ENCODE measurements around the gene ARAF.

Gene ARAF

GRCh38 chrX:47570794-47571193 is 9.8 kb downstream of the ARAF start:
- in situ Hi-C loops (cut with HindIII; ENCODE audit: low pct_unique_long_range_greater_than_20kb, low sequenced_read_pairs): no loop called here
- no peak for DNase-seq (ENCODE audit: low read depth in 1 of 2, low spot score in 1 of 2)
- TF ChIP-seq JUND (IDR thresholded peaks at IDR 0.05; ENCODE audit: low read depth): no peak

- DNase-seq (ENCODE audit: low read depth in 1 of 2, low spot score in 1 of 2): no peak
- no peak for TF ChIP-seq JUND (IDR thresholded peaks at IDR 0.05; ENCODE audit: low read depth)
- in situ Hi-C loops (cut with HindIII; ENCODE audit: low pct_unique_long_range_greater_than_20kb, low sequenced_read_pairs): no loop called here
Measured at GRCh38 chrX:47571215-47571614, 10.2 kb downstream of the ARAF start.

GRCh38 chrX:47571896-47572295 is 10.9 kb downstream of the ARAF start:
- TF ChIP-seq JUND (IDR thresholded peaks at IDR 0.05; ENCODE audit: low read depth): no peak
- in situ Hi-C loops (cut with HindIII; ENCODE audit: low pct_unique_long_range_greater_than_20kb, low sequenced_read_pairs): no loop called here
- no peak for DNase-seq (ENCODE audit: low read depth in 1 of 2, low spot score in 1 of 2)

GRCh38 chrX:47572773-47573340 is 11.9 kb downstream of the ARAF start:
- in situ Hi-C loops (cut with HindIII; ENCODE audit: low pct_unique_long_range_greater_than_20kb, low sequenced_read_pairs): no loop called here
- DNase-seq (ENCODE audit: low read depth in 1 of 2, low spot score in 1 of 2): no peak
- TF ChIP-seq JUND (IDR thresholded peaks at IDR 0.05; ENCODE audit: low read depth): no peak

- no peak for DNase-seq (ENCODE audit: low read depth in 1 of 2, low spot score in 1 of 2)
- in situ Hi-C loops (cut with HindIII; ENCODE audit: low pct_unique_long_range_greater_than_20kb, low sequenced_read_pairs): no loop called here
- no peak for TF ChIP-seq JUND (IDR thresholded peaks at IDR 0.05; ENCODE audit: low read depth)
Measured at GRCh38 chrX:47573341-47574075, 12.5 kb downstream of the ARAF start.

GRCh38 chrX:47574076-47574546 is 13.1 kb downstream of the ARAF start:
- in situ Hi-C loops (cut with HindIII; ENCODE audit: low pct_unique_long_range_greater_than_20kb, low sequenced_read_pairs): no loop called here
- no peak for DNase-seq (ENCODE audit: low read depth in 1 of 2, low spot score in 1 of 2)
- TF ChIP-seq JUND (IDR thresholded peaks at IDR 0.05; ENCODE audit: low read depth): no peak

- TF ChIP-seq JUND (IDR thresholded peaks at IDR 0.05; ENCODE audit: low read depth): no peak
- no peak for DNase-seq (ENCODE audit: low read depth in 1 of 2, low spot score in 1 of 2)
- in situ Hi-C loops (cut with HindIII; ENCODE audit: low pct_unique_long_range_greater_than_20kb, low sequenced_read_pairs): no loop called here
Measured at GRCh38 chrX:47574547-47575301, 13.7 kb downstream of the ARAF start.

GRCh38 chrX:47576021-47576898 is 15.3 kb downstream of the ARAF start:
- no peak for DNase-seq (ENCODE audit: low read depth in 1 of 2, low spot score in 1 of 2)
- no peak for TF ChIP-seq JUND (IDR thresholded peaks at IDR 0.05; ENCODE audit: low read depth)
- in situ Hi-C loops (cut with HindIII; ENCODE audit: low pct_unique_long_range_greater_than_20kb, low sequenced_read_pairs): no loop called here

- in situ Hi-C loops (cut with HindIII; ENCODE audit: low pct_unique_long_range_greater_than_20kb, low sequenced_read_pairs): no loop called here
- DNase-seq (ENCODE audit: low read depth in 1 of 2, low spot score in 1 of 2): no peak
- TF ChIP-seq JUND (IDR thresholded peaks at IDR 0.05; ENCODE audit: low read depth): no peak
Measured at GRCh38 chrX:47577424-47577823, 16.4 kb downstream of the ARAF start.

- no peak for DNase-seq (ENCODE audit: low read depth in 1 of 2, low spot score in 1 of 2)
- no peak for TF ChIP-seq JUND (IDR thresholded peaks at IDR 0.05; ENCODE audit: low read depth)
- in situ Hi-C loops (cut with HindIII; ENCODE audit: low pct_unique_long_range_greater_than_20kb, low sequenced_read_pairs): no loop called here
Measured at GRCh38 chrX:47577901-47578300, 16.9 kb downstream of the ARAF start.

GRCh38 chrX:47578692-47579091 is 17.7 kb downstream of the ARAF start:
- no peak for DNase-seq (ENCODE audit: low read depth in 1 of 2, low spot score in 1 of 2)
- in situ Hi-C loops (cut with HindIII; ENCODE audit: low pct_unique_long_range_greater_than_20kb, low sequenced_read_pairs): no loop called here
- no peak for TF ChIP-seq JUND (IDR thresholded peaks at IDR 0.05; ENCODE audit: low read depth)

GRCh38 chrX:47579537-47579936 is 18.5 kb downstream of the ARAF start:
- no peak for DNase-seq (ENCODE audit: low read depth in 1 of 2, low spot score in 1 of 2)

More at GRCh38 chrX:47579537-47579936, 18.5 kb downstream of the ARAF start:
- no peak for TF ChIP-seq JUND (IDR thresholded peaks at IDR 0.05; ENCODE audit: low read depth)
- in situ Hi-C loops (cut with HindIII; ENCODE audit: low pct_unique_long_range_greater_than_20kb, low sequenced_read_pairs): no loop called here
